ENCODE results near the gene CCDC192. TPM values are rescaled to one million over a fixed set of nuclear protein-coding genes. Genes with fewer than 3 reads are reported as not detected.
"Not testable (repeated sequence)": the region's sequence is repeated elsewhere in the genome, so short reads cannot be mapped to it uniquely, and the experiment has no call there.

Gene CCDC192
- total and polyA plus RNA-seq, 4 donors = not detected

DNA sequence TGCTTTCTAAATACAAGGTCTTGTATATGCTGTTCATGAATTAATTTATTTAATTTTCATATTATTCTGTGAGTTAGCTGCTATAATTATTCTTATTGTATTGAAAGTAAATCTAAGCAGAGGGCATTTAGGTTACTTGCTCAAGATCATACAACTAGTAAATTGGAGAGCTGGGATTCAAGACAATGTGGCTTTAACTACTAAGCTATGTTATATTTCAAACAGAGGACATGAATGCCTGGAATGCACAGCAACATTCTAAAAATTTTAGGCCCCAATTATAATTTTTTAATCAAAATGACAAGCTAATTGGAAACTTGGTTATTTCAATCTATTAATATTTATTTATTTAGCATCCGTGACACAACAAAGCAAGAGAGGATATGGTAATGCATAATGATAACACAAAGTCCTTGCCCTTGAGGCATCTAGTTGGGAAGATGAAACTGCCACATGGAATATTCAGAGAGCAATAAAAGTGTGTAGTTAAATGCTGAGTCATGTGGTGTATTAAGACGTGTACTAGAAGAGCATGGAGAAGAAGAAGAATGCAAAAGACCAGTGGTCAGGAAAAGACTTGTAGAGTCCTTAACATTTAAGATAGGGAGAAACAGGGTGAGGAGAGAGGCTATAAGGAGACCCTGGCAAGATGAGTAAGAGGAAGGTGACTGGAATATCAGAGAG lies 29.9 kb upstream of the CCDC192 start:
- no peaks in the 10 kb centered on the region for H3K4me1 ChIP-seq (ENCODE audit: control insufficient read depth in 1 of 2, insufficient read depth in 2 of 2, low read length in 2 of 2)
- ATAC-seq (ENCODE audit: low FRiP score) (no peak), DNase-seq (no peak)
- no peak overlapping the region for H3K4me3 ChIP-seq (ENCODE audit: low read length in 2 of 2)
- intact Hi-C loops (cut with DNase I) = no loop called here
- no peaks in the 10 kb centered on the region for H3K9me3 ChIP-seq (ENCODE audit: control insufficient read depth, low read length)
- no peaks in the 10 kb centered on the region for H3K36me3 ChIP-seq (ENCODE audit: control insufficient read depth in 1 of 2, insufficient read depth in 2 of 2, low read length in 1 of 2)
- no peaks in the 10 kb centered on the region for H3K27me3 ChIP-seq (ENCODE audit: control insufficient read depth in 1 of 2, insufficient read depth in 2 of 2, low read length in 1 of 2)
- no peak overlapping the region for H3K27ac ChIP-seq (ENCODE audit: low read depth in 1 of 2, low read length in 2 of 2)
- WGBS, 2 donors = 74 to 78% methylated on average over 2 of the region's 2 CpGs

DNA sequence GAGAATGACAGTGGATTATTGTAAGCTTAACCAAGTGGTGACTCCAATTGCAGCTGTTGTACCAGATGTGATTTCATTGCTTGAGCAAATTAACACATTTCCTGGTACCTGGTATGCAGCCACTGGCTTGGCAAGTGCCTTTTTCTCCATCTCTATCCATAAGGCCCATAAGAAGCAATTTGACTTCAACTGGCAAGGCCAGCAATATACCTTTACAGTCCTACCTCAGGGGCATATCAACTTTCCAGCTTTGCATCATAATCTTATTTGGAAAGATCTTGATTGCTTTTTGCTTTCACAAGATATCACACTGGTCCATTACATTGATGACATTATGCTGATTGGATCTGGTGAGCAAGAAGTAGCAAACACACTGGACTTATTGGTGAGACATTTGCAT lies 26.2 kb upstream of the CCDC192 start:
- ATAC-seq (ENCODE audit: low FRiP score); H3K36me3 ChIP-seq (ENCODE audit: control insufficient read depth in 1 of 2, insufficient read depth in 2 of 2, low read length in 1 of 2); H3K27ac ChIP-seq (ENCODE audit: low read depth in 1 of 2, low read length in 2 of 2); intact Hi-C loops (cut with DNase I); H3K4me3 ChIP-seq (ENCODE audit: low read length in 2 of 2); DNase-seq; H3K4me1 ChIP-seq (ENCODE audit: control insufficient read depth in 1 of 2, insufficient read depth in 2 of 2, low read length in 2 of 2); H3K9me3 ChIP-seq (ENCODE audit: control insufficient read depth, low read length); H3K27me3 ChIP-seq (ENCODE audit: control insufficient read depth in 1 of 2, insufficient read depth in 2 of 2, low read length in 1 of 2): not testable (repeated sequence)

GRCh38 chr5:127679691-127680330 lies 23.4 kb upstream of the CCDC192 start:
- H3K36me3 ChIP-seq (ENCODE audit: control insufficient read depth in 1 of 2, insufficient read depth in 2 of 2, low read length in 1 of 2); H3K27me3 ChIP-seq (ENCODE audit: control insufficient read depth in 1 of 2, insufficient read depth in 2 of 2, low read length in 1 of 2); H3K9me3 ChIP-seq (ENCODE audit: control insufficient read depth, low read length); DNase-seq; H3K4me1 ChIP-seq (ENCODE audit: control insufficient read depth in 1 of 2, insufficient read depth in 2 of 2, low read length in 2 of 2); H3K4me3 ChIP-seq (ENCODE audit: low read length in 2 of 2); ATAC-seq (ENCODE audit: low FRiP score); H3K27ac ChIP-seq (ENCODE audit: low read depth in 1 of 2, low read length in 2 of 2); intact Hi-C loops (cut with DNase I): not testable (repeated sequence)
- WGBS, 2 donors = 85 to 93% methylated on average over 3 of the region's 3 CpGs

DNA sequence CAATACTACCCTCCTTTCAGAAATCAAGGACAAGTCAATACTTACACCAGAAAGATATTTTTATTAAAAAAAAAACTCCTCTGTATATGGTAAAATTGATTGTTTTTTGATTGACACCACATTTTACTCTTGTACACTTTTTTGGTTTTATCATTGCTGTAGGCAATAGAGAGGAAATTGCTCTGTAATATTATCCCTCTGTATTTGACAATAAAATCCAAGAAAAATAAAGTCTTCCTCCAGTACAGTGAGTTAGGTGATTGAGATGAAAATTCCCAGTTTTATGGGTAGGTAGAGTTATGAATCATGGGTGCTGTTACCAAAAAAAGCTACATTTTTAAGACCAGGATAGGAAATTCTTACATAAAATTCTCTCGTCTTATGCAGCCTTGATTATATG lies 22.6 kb upstream of the CCDC192 start:
- ATAC-seq (ENCODE audit: low FRiP score) = no peak
- Histone ChIP-seq H3K27ac (ENCODE audit: low read depth in 1 of 2, low read length in 2 of 2) (no peak overlapping the region), H3K4me3 (ENCODE audit: low read length in 2 of 2) (no peak overlapping the region), H3K4me1 (ENCODE audit: control insufficient read depth in 1 of 2, insufficient read depth in 2 of 2, low read length in 2 of 2) (no peaks in the 10 kb centered on the region), H3K9me3 (ENCODE audit: control insufficient read depth, low read length) (no peaks in the 10 kb centered on the region), H3K36me3 (ENCODE audit: control insufficient read depth in 1 of 2, insufficient read depth in 2 of 2, low read length in 1 of 2) (no peaks in the 10 kb centered on the region), H3K27me3 (ENCODE audit: control insufficient read depth in 1 of 2, insufficient read depth in 2 of 2, low read length in 1 of 2) (no peaks in the 10 kb centered on the region)
- no peak for DNase-seq
- WGBS, 2 donors = 76 to 88% methylated on average over 1 of the region's 1 CpG
- intact Hi-C loops (cut with DNase I) = no loop called here

- no peak overlapping the region for H3K4me3 ChIP-seq (ENCODE audit: low read length in 2 of 2)
- no peaks in the 10 kb centered on the region for H3K4me1 ChIP-seq (ENCODE audit: control insufficient read depth in 1 of 2, insufficient read depth in 2 of 2, low read length in 2 of 2)
- no peaks in the 10 kb centered on the region for H3K9me3 ChIP-seq (ENCODE audit: control insufficient read depth, low read length)
- DNase-seq (no peak), ATAC-seq (ENCODE audit: low FRiP score) (no peak)
- 11 to 17% methylated on average over 4 of the region's 4 CpGs for WGBS, 2 donors
- no peak overlapping the region for H3K27ac ChIP-seq (ENCODE audit: low read depth in 1 of 2, low read length in 2 of 2)
- no peaks in the 10 kb centered on the region for H3K27me3 ChIP-seq (ENCODE audit: control insufficient read depth in 1 of 2, insufficient read depth in 2 of 2, low read length in 1 of 2)
- H3K36me3 ChIP-seq (ENCODE audit: control insufficient read depth in 1 of 2, insufficient read depth in 2 of 2, low read length in 1 of 2) = no peaks in the 10 kb centered on the region
- intact Hi-C loops (cut with DNase I) = no loop called here
Observed at GRCh38 chr5:127683008-127683407, 20.2 kb upstream of the CCDC192 start.

DNA sequence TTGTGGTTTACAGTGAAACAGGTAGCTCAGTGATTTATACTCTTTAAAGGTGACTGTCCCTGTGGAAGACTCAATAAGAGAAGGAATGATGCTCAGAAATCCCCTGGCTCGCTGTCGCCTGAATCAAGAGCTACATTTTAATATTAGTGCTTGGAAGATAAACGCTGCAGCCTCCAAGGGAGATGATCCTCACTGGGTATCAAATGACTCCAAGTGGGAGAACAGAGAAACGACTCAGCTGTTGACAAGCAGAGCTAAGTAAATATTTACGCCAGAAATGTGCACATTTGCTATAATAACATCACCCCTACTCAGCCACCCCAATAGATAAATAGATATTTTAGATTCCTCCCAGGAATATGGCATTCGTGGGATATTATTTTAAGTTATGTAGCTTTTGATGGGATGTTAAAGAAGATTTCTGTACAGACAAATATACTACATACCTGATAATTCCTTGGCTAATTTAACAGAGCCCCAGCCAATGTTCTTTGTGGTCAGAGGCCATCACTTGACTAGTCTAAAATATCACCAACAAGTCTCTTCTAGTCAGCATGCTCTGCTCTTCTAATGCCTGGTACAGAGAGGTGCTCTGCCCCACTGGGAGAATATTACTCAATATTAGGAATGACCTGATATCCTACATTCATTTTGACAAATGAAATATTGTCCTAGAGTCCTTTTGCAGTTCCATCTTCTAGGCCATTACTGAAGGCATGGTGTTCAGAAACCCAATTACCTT lies 18.3 kb upstream of the CCDC192 start:
- 68 to 76% methylated on average over 6 of the region's 6 CpGs for WGBS, 2 donors
- ATAC-seq (ENCODE audit: low FRiP score) (no peak), DNase-seq (no peak)
- Histone ChIP-seq H3K36me3 (ENCODE audit: control insufficient read depth in 1 of 2, insufficient read depth in 2 of 2, low read length in 1 of 2) (no peaks in the 10 kb centered on the region), H3K4me3 (ENCODE audit: low read length in 2 of 2) (no peak overlapping the region), H3K27ac (ENCODE audit: low read depth in 1 of 2, low read length in 2 of 2) (no peak overlapping the region), H3K9me3 (ENCODE audit: control insufficient read depth, low read length) (no peaks in the 10 kb centered on the region), H3K27me3 (ENCODE audit: control insufficient read depth in 1 of 2, insufficient read depth in 2 of 2, low read length in 1 of 2) (no peaks in the 10 kb centered on the region), H3K4me1 (ENCODE audit: control insufficient read depth in 1 of 2, insufficient read depth in 2 of 2, low read length in 2 of 2) (no peaks in the 10 kb centered on the region)
- intact Hi-C loops (cut with DNase I) = no loop called here

DNA sequence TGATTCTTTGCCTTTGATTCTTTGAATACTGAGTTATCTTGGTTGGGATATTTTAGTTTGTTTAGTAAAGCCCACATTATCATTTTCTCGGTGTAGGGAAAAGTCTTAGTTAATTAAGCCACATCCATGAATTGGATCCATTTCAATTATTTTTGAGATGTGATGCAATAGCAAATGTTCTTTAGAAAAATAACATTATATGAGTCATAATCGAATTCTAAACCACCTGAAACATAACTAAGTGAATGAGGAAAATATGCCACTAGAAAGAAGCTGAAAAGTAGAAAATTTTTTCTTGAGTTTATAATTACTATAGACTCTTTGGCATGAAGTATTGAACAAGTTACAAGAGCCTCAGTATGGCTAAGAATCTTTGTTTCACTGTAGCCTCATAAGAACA lies 17.5 kb upstream of the CCDC192 start:
- 58% methylated on average over 2 of the region's 2 CpGs for WGBS, 2 donors
- DNase-seq = no peak
- no peak overlapping the region for H3K27ac ChIP-seq (ENCODE audit: low read depth in 1 of 2, low read length in 2 of 2)

DNA sequence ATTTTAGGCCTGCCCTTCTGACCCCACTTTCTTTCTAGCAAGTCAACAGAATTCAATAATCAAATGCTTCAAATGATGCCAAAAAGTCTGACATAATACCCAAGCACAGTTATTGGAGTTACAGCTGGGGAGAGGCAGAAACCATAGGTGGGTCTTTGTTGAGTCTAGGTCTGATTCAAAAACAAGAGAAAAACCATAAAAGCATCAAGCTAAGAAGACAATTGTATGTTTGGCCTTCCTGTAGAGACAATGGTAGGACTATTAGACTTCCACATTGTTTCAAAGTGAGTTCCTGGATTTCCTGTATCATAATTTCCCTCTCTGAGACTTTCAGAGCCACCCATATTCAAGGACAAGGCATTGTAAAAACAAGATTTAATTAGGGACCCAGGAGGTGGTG lies 16.8 kb upstream of the CCDC192 start:
- Histone ChIP-seq H3K4me1 (ENCODE audit: control insufficient read depth in 1 of 2, insufficient read depth in 2 of 2, low read length in 2 of 2) (no peaks in the 10 kb centered on the region), H3K36me3 (ENCODE audit: control insufficient read depth in 1 of 2, insufficient read depth in 2 of 2, low read length in 1 of 2) (no peaks in the 10 kb centered on the region), H3K4me3 (ENCODE audit: low read length in 2 of 2) (no peak overlapping the region), H3K9me3 (ENCODE audit: control insufficient read depth, low read length) (no peaks in the 10 kb centered on the region), H3K27me3 (ENCODE audit: control insufficient read depth in 1 of 2, insufficient read depth in 2 of 2, low read length in 1 of 2) (no peaks in the 10 kb centered on the region), H3K27ac (ENCODE audit: low read depth in 1 of 2, low read length in 2 of 2) (no peak overlapping the region)
- intact Hi-C loops (cut with DNase I) = no loop called here
- DNase-seq (no peak), ATAC-seq (ENCODE audit: low FRiP score) (no peak)

More for the DNA sequence above, 17.5 kb upstream of the CCDC192 start:
- intact Hi-C loops (cut with DNase I) = no loop called here
- H3K36me3 ChIP-seq (ENCODE audit: control insufficient read depth in 1 of 2, insufficient read depth in 2 of 2, low read length in 1 of 2) = no peaks in the 10 kb centered on the region
- ATAC-seq (ENCODE audit: low FRiP score) = no peak
- H3K4me3 ChIP-seq (ENCODE audit: low read length in 2 of 2) = no peak overlapping the region
- no peaks in the 10 kb centered on the region for H3K4me1 ChIP-seq (ENCODE audit: control insufficient read depth in 1 of 2, insufficient read depth in 2 of 2, low read length in 2 of 2)
- H3K9me3 ChIP-seq (ENCODE audit: control insufficient read depth, low read length) = no peaks in the 10 kb centered on the region
- H3K27me3 ChIP-seq (ENCODE audit: control insufficient read depth in 1 of 2, insufficient read depth in 2 of 2, low read length in 1 of 2) = no peaks in the 10 kb centered on the region
